Pancreas (tissue), 10 donors: ENCODE results near the gene SCN3B. TPM values are rescaled to one million over a fixed set of nuclear protein-coding genes. Genes with fewer than 3 reads are reported as not detected.

Experiments used
- ATAC-seq, 4 donors: fragments of 200-7000 bp; cut with Tn5 transposase; one replicate each; pipeline versions ENCODE4 v1.8.0 to v1.9.1; 2020; ENCODE audit warnings: mild to moderate bottlenecking in 4 of 4, moderate library complexity in 4 of 4
- DNase-seq, 6 donors: peaks; one replicate each; pipeline ENCODE4 v3.0.0-alpha.2; 2020
- FAIRE-seq: peaks from 2 replicates; lab custom pipeline; 2012; peaks lifted over from hg19 to GRCh38; lab: Jason Lieb, UNC
- H3K27ac ChIP-seq, 4 donors: fragments of 200-600 bp; sonication (generic); 1 replicate in 3 of 4; 2 replicates in 1 of 4; pipeline versions ENCODE4 v1.5.0 to v1.8.0; 2020
- H3K27me3 ChIP-seq, 4 donors: fragments of 200-600 bp; one replicate each; pipeline ENCODE4 v1.8.0; 2021
- H3K36me3 ChIP-seq, 3 donors: fragments of 200-600 bp; sonication (generic) in 1 of 3; one replicate each; pipeline versions ENCODE4 v1.5.0 to v1.8.0; 2020 to 2021
- H3K4me1 ChIP-seq, 3 donors: fragments of 200-600 bp; one replicate each; pipeline ENCODE4 v1.8.0; 2021
- H3K4me3 ChIP-seq, 4 donors: fragments of 200-600 bp; sonication (generic) in 2 of 4; one replicate each; pipeline versions ENCODE4 v1.5.0 to v1.8.0; 2020 to 2021
- H3K9me3 ChIP-seq, 4 donors: fragments of 200-600 bp; one replicate each; pipeline ENCODE4 v1.8.0; 2021
- CTCF ChIP-seq, 4 donors: fragments of 200-600 bp; sonication (generic) in 3 of 4; IDR thresholded peaks; one replicate each; pipeline versions ENCODE4 v1.5.0 to v1.8.0; 2021; ENCODE audit warnings: antibody characterized with exemption in 4 of 4
- WGBS, 2 donors: extraction: QIAGEN DNeasy Blood & Tissue Kit; methylation state at CpG; one replicate each; pipeline ENCODE4 v1.1.7; 2013; 5-methylcytosine and 5-hydroxymethylcytosine counted together
- intact Hi-C, 3 donors: fragments of 100-400 bp; cut with DNase I; formaldehyde crosslinking; loops; one replicate each; pipeline versions ENCODE4 v1.11.1 to v1.14.2; 2022
- polyA plus RNA-seq, 2 donors: library from polyadenylated mRNA; stranded (reverse); fragments of 200-250 nt; gene quantifications; one replicate each; pipeline ENCODE4 v1.2.3, GENCODE V29; 2013
- total RNA-seq, 6 donors: library from RNA; stranded (reverse); fragmentation: NEBNext Ultra II Directional in 4 of 6; extraction: Animal tissue kit (Norgen Biotek cat#: 25700) in 4 of 6; gene quantifications; one replicate each; pipeline versions ENCODE4 v1.2.1 to v1.2.4, GENCODE V29; 2021 to 2023
- donor health status: healthy with polysubstance abuse.
- donor health status: DM: no; HTN: no; CAD: no; lungs with moderate emphysema.
- donor health status: DM: no; HTN: no; CAD: no.
- donor health status: control.
- donor health status: control.
- donor health status: Bipolar disorder and iron deficiency.
- donor health status: DM: yes; HTN: yes; CAD: no.
- donor health status: DM: no; HTN: no; CAD: no.
- donor health status: DM: no; HTN: no; CAD: no.
- donor health status: DM: yes; HTN: yes; CAD: no.

SCN3B gene
- total and polyA plus RNA-seq, 8 donors: 0.44 to 4.5 (median 1.1) TPM

GRCh38 chr11:123628936-123629683 lies 25.3 kb downstream of the SCN3B start:
- 60 to 63% methylated on average over 10 of the region's 10 CpGs for WGBS, 2 donors
- intact Hi-C loops: no loop called here

GRCh38 chr11:123624974-123625373 lies 29.4 kb downstream of the SCN3B start:
- FAIRE-seq: no peak
- DNase-seq: no peak
- no peaks in the 10 kb centered on the region for H3K4me1 ChIP-seq
- H3K27me3 ChIP-seq: no peaks in the 10 kb centered on the region
- WGBS, 2 donors: 74 to 77% methylated on average over 2 of the region's 2 CpGs
- intact Hi-C loops: no loop called here
- H3K36me3 ChIP-seq: no peaks in the 10 kb centered on the region
- no peak for TF ChIP-seq CTCF (IDR thresholded peaks at IDR 0.05)
- H3K4me3 ChIP-seq: no peak overlapping the region
- no peak overlapping the region for H3K27ac ChIP-seq
- H3K9me3 ChIP-seq: no peaks in the 10 kb centered on the region
- no peak for ATAC-seq

More at GRCh38 chr11:123628936-123629683, 25.3 kb downstream of the SCN3B start:
- no peaks in the 10 kb centered on the region for H3K4me1 ChIP-seq
- no peak overlapping the region for H3K4me3 ChIP-seq
- peak in 1 of 6 donors; percentile 33 for DNase-seq
- no peak for FAIRE-seq
- H3K36me3 ChIP-seq: no peaks in the 10 kb centered on the region
- no peaks in the 10 kb centered on the region for H3K9me3 ChIP-seq
- no peak overlapping the region for H3K27ac ChIP-seq
- peak in 3 of 4 donors; percentile 25 to 63 (median 50) for ATAC-seq
- no peak for TF ChIP-seq CTCF (IDR thresholded peaks at IDR 0.05)
- H3K27me3 ChIP-seq: no peaks in the 10 kb centered on the region

GRCh38 chr11:123622576-123622975 lies 31.8 kb downstream of the SCN3B start:
- no peak for DNase-seq
- TF ChIP-seq CTCF (IDR thresholded peaks at IDR 0.05): no peak
- intact Hi-C loops: no loop called here
- H3K27ac ChIP-seq: no peak overlapping the region
- H3K27me3 ChIP-seq: no peaks in the 10 kb centered on the region
- no peaks in the 10 kb centered on the region for H3K4me1 ChIP-seq
- no peaks in the 10 kb centered on the region for H3K9me3 ChIP-seq
- no peak for ATAC-seq
- no peak overlapping the region for H3K4me3 ChIP-seq
- no peak for FAIRE-seq
- H3K36me3 ChIP-seq: no peaks in the 10 kb centered on the region
- WGBS, 2 donors: 86 to 93% methylated on average over 9 of the region's 9 CpGs

DNA sequence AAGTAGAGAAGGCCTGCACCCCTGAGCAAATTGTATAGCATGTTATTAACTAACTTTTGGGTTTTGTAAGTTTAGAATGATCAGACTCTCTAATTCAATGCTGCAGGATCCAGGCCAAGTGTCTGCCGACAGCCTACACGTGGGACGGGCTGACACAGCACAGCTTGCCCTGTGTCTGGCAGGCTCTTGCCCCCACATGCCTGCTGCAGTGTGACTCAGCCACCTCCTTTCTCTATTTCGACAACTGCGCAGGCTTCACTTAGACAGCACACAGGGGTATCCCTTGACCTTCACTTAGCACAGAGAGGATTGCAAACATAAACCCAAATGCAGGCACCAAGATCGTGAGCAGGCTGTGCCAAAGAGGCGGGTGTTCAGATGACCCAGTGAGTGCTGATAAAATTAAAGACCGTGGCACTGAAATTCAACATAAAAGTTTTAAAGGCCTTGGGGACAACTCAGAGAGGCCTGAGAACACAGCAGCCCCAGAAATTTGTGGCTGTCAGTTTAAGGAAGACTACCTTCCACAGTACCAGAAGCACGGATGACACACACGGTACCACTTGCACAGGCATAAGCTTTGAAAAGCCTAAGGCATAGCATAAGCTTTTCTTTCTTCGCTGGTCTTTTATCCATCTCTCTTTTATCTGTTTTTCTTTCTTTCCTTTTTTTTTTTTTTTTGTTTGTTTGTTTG lies 37.8 kb downstream of the SCN3B start:
- FAIRE-seq (no peak), DNase-seq (no peak), ATAC-seq (peak in 3 of 4 donors; percentile 36 to 81 (median 64))
- no peak overlapping the region for H3K27ac ChIP-seq
- intact Hi-C loops: no loop called here
- H3K9me3 ChIP-seq: no peaks in the 10 kb centered on the region
- 78 to 79% methylated on average over 11 of the region's 11 CpGs for WGBS, 2 donors
- no peaks in the 10 kb centered on the region for H3K27me3 ChIP-seq
- no peaks in the 10 kb centered on the region for H3K4me1 ChIP-seq
- TF ChIP-seq CTCF (IDR thresholded peaks at IDR 0.05): no peak
- no peak overlapping the region for H3K4me3 ChIP-seq
- H3K36me3 ChIP-seq: no peaks in the 10 kb centered on the region

DNA sequence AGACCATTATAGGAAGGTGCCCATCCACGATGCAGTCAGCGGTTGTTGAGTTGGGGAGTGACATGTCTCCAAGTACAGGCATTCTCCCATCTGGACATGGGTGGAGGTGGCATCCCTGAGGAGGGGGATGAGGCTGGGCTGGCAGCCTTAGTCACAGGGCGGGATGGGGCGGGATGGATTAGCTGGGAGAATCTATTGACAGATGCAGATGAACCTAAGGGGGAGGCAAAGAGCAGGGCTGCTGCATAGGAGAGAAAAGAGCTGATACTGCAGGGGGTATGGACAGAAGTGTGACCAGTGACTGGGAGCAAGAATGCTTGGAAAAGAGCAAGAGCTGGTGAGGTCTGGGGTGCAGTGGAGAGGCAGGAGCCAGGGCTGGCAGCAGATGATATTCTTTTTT lies 42.7 kb downstream of the SCN3B start:
- TF ChIP-seq CTCF (IDR thresholded peaks at IDR 0.05): no peak
- no peak overlapping the region for H3K27ac ChIP-seq

More for the DNA sequence above, 42.7 kb downstream of the SCN3B start:
- Histone ChIP-seq H3K4me3 (no peak overlapping the region), H3K9me3 (no peaks in the 10 kb centered on the region), H3K4me1 (no peaks in the 10 kb centered on the region), H3K36me3 (no peaks in the 10 kb centered on the region), H3K27me3 (no peaks in the 10 kb centered on the region)
- ATAC-seq: no peak
- no peak for FAIRE-seq
- no peak for DNase-seq
- 85 to 90% methylated on average over 4 of the region's 4 CpGs for WGBS, 2 donors
- intact Hi-C loops: no loop called here
